ENCODE data around the gene PADI4. TPM values are rescaled to one million over a fixed set of nuclear protein-coding genes. Genes with fewer than 3 reads are reported as not detected.

Gene PADI4
- total RNA-seq, 1 experiment from 2014 or later: 7.7 TPM

DNA sequence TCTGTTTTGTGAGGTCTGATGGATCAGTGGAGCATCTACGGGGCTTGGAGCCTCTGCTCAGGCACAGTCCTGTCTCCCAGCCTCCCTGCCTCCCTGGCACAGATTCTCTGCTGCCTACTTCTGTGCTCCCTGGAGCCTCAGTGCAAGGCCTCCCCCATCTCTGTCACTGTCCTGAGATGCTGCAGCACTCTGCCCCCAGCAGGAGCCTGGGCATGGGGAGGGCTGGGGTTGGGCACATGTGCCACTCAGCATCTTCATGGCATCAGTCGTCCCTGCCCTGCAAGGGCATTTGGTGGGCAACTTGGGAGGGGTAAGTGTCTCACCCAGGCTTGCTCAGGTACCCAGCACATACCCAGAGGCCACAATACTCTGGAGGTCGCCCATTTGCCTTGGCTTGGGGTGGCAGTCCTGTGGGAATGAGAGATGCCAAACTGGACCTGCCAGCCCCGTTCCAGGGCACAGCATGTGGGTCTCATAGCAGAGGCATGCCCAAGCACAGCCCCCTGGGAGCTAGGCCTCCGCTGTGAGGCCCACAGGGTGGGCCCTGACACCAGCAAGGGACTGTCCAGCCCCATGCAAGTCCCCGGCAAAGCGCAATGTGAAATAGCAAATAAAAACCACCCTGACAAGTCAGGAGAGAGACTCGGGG is 30.4 kb upstream of the PADI4 start:
- Histone ChIP-seq H3K4me1 (replicated peaks; ENCODE audit: insufficient read depth) (peaks cover 24% of the 10 kb centered on the region), H3K79me2 (ENCODE audit: low read depth) (no peaks in the 10 kb centered on the region), H3K9me3 (ENCODE audit: insufficient read depth, low read depth) (no peaks in the 10 kb centered on the region), H3K27me3 (ENCODE audit: insufficient read depth, low read depth) (no peaks in the 10 kb centered on the region), H3K36me3 (ENCODE audit: low read depth) (no peaks in the 10 kb centered on the region), H3K4me2 (no peak overlapping the region), H3K4me3 (no peak overlapping the region), H3F3A (ENCODE audit: insufficient read depth, low read depth) (no peaks in the 10 kb centered on the region; the same call in 1 of the 2 replicates), H2AFZ (no peak overlapping the region), H3K27ac (no peak overlapping the region), H3K9me2 (ENCODE audit: insufficient read depth) (no peaks in the 10 kb centered on the region), H4K20me1 (ENCODE audit: insufficient read depth) (no peaks in the 10 kb centered on the region)
- ChIA-PET CTCF (interaction anchor here (1.3 kb wide), 2 partner anchors 68 to 92 kb away, joined by 5 to 6 read pairs; no protein-coding TSS in a partner anchor), POLR2A (ENCODE audit: unreplicated experiment) (no interaction called here)
- DNase-seq: no peak
- TF ChIP-seq, protein P1, sequence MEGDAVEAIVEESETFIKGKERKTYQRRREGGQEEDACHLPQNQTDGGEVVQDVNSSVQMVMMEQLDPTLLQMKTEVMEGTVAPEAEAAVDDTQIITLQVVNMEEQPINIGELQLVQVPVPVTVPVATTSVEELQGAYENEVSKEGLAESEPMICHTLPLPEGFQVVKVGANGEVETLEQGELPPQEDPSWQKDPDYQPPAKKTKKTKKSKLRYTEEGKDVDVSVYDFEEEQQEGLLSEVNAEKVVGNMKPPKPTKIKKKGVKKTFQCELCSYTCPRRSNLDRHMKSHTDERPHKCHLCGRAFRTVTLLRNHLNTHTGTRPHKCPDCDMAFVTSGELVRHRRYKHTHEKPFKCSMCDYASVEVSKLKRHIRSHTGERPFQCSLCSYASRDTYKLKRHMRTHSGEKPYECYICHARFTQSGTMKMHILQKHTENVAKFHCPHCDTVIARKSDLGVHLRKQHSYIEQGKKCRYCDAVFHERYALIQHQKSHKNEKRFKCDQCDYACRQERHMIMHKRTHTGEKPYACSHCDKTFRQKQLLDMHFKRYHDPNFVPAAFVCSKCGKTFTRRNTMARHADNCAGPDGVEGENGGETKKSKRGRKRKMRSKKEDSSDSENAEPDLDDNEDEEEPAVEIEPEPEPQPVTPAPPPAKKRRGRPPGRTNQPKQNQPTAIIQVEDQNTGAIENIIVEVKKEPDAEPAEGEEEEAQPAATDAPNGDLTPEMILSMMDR (conservative IDR thresholded peaks at IDR 0.05): no peak
- no peak for TF ChIP-seq EZH2 (IDR thresholded peaks at IDR 0.05; ENCODE audit: low read depth)
- BruUV-seq (replicated peaks): no TSS peak
- intact Hi-C loops (cut with micrococcal nuclease; ENCODE audit: unreplicated experiment): loop anchor here (2.0 to 10.0 kb wide), 2 partner anchors 59 to 223 kb away; partner anchors contain the start of gene SDHB

DNA sequence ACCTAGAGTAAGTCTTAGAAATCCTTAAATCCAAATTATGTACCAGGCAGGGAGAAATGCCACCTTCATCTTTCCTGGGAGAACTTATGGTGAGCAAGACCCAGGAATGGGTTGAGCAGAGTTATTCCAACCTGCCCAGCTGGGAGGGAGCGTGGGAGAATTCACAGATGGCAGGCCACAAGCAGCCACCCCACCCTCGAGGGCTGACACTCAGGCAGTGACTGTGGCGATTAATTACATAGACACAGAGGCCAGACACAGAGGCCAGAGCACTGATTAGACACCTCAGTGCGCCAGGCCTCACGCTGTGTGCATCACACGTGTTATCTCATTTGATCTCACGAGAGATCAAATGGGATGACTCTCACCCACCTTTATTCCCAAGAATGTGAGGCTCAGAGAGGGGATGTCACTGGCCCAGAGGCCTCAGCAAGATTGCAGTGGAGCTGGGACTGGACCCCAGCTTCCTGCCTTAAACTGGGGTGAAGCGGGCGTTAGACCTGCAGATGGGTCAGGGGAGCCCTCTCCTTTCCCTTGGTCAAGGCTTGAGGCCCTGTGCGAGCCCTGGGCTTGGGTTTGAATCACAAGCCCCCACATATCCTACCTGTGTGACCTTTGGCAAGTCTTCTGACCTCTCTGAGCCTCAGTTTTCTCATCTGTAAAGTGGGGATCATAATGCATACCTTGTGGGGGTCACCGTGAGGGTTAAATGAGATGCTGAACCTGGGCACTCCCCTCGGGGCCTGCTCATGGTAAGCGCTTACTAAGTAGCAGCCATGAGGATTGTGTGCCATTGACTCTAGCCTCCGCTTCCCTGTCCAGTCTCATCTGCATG is 28.8 kb upstream of the PADI4 start:
- H3F3A ChIP-seq (ENCODE audit: insufficient read depth, low read depth): no peaks in the 10 kb centered on the region; the same call in 1 of the 2 replicates
- H3K4me1 ChIP-seq (replicated peaks; ENCODE audit: insufficient read depth): peaks cover 20% of the 10 kb centered on the region
- no peaks in the 10 kb centered on the region for H3K36me3 ChIP-seq (ENCODE audit: low read depth)
- POLR2A ChIA-PET (ENCODE audit: unreplicated experiment): interaction anchor here (0.6 kb wide), 1 partner anchor 297 kb away, joined by 26 read pairs; no protein-coding TSS in a partner anchor
- no peak overlapping the region for H2AFZ ChIP-seq
- no peak overlapping the region for H3K27ac ChIP-seq
- no peak for DNase-seq
- H3K9me2 ChIP-seq (ENCODE audit: insufficient read depth): no peaks in the 10 kb centered on the region
- CTCF ChIA-PET: interaction anchor here (0.6 kb wide), 1 partner anchor 122 kb away, joined by 3 read pairs; no protein-coding TSS in a partner anchor
- H3K4me3 ChIP-seq: no peak overlapping the region
- no peaks in the 10 kb centered on the region for H3K27me3 ChIP-seq (ENCODE audit: insufficient read depth, low read depth)
- no peaks in the 10 kb centered on the region for H4K20me1 ChIP-seq (ENCODE audit: insufficient read depth)
- no peak overlapping the region for H3K4me2 ChIP-seq
- TF ChIP-seq EZH2 (IDR thresholded peaks at IDR 0.05; ENCODE audit: low read depth): no peak
- TF ChIP-seq, protein P1 (conservative IDR thresholded peaks at IDR 0.05): no peak
- no TSS peak for BruUV-seq (replicated peaks)
- intact Hi-C loops (cut with micrococcal nuclease; ENCODE audit: unreplicated experiment): loop anchor here (10.0 kb wide), 1 partner anchor 224 kb away; the partner anchor contains the start of gene SDHB
- no peaks in the 10 kb centered on the region for H3K79me2 ChIP-seq (ENCODE audit: low read depth)
- H3K9me3 ChIP-seq (ENCODE audit: insufficient read depth, low read depth): no peaks in the 10 kb centered on the region

DNA sequence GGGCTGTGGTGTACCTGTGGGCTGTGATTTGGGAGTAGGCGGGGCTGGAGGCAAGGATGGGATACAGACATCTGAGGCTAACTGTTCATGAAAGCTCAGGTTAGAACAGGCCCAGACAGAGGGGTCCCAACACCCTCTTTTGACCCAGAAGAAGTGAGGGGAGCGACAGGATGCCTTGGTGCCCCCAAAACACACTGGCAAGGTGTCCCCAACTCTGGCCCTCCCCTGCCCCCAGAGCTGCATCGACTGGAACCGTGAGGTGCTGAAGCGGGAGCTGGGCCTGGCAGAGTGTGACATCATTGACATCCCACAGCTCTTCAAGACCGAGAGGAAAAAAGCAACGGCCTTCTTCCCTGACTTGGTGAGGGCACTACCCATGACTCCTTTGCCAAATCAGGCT is 27.6 kb upstream of the PADI4 start:
- no TSS peak for BruUV-seq (replicated peaks)
- CTCF ChIA-PET: no interaction called here

More for the DNA sequence above, 27.6 kb upstream of the PADI4 start:
- H2AFZ ChIP-seq: no peak overlapping the region
- H3K27me3 ChIP-seq (ENCODE audit: insufficient read depth, low read depth): no peaks in the 10 kb centered on the region
- no peak overlapping the region for H3K4me3 ChIP-seq
- H3K9me3 ChIP-seq (ENCODE audit: insufficient read depth, low read depth): no peaks in the 10 kb centered on the region
- no peaks in the 10 kb centered on the region; the same call in 1 of the 2 replicates for H3F3A ChIP-seq (ENCODE audit: insufficient read depth, low read depth)
- H3K4me1 ChIP-seq (replicated peaks; ENCODE audit: insufficient read depth): peaks cover 16% of the 10 kb centered on the region
- H3K27ac ChIP-seq: no peak overlapping the region
- TF ChIP-seq, protein P1 (conservative IDR thresholded peaks at IDR 0.05): no peak
- TF ChIP-seq EZH2 (IDR thresholded peaks at IDR 0.05; ENCODE audit: low read depth): no peak
- H3K9me2 ChIP-seq (ENCODE audit: insufficient read depth): no peaks in the 10 kb centered on the region
- no peaks in the 10 kb centered on the region for H4K20me1 ChIP-seq (ENCODE audit: insufficient read depth)
- DNase-seq: no peak
- no peaks in the 10 kb centered on the region for H3K79me2 ChIP-seq (ENCODE audit: low read depth)
- H3K4me2 ChIP-seq: no peak overlapping the region
- POLR2A ChIA-PET (ENCODE audit: unreplicated experiment): no interaction called here
- H3K36me3 ChIP-seq (ENCODE audit: low read depth): no peaks in the 10 kb centered on the region
- intact Hi-C loops (cut with micrococcal nuclease; ENCODE audit: unreplicated experiment): no loop called here
